Endothelial cell of umbilical vein (primary cell): Measurements from ENCODE around the gene DDX10. TPM values are rescaled to one million over a fixed set of nuclear protein-coding genes. Genes with fewer than 3 reads are reported as not detected.

Experiments
- BruUV-seq: library from RNA; stranded (reverse); fragments of 400-500 nt; replicated peaks from 2 replicates; lab custom pipeline; 2021; lab: Mats Ljungman, UMichigan
- CTCF ChIA-PET: fragments of 300-600, 350-600 bp; sonication (Branson Sonifier 250); formaldehyde crosslinking; loops from one replicate; lab custom pipeline; 2021; ENCODE audit warnings: antibody characterized with exemption, inconsistent platforms; lab: Charles Lee
- POLR2A ChIA-PET: fragments of 300-600, 350-600 bp; sonication (Branson Sonifier 250); formaldehyde crosslinking; loops from one replicate; lab custom pipeline; 2021; ENCODE audit warnings: antibody characterized with exemption, inconsistent platforms; lab: Charles Lee
- DNase-seq: peaks from one replicate; pipeline ENCODE4 v3.0.0-alpha.2; 2011; ENCODE audit warnings: low read depth, low spot score
- FAIRE-seq: peaks from 2 replicates; lab custom pipeline; 2011; peaks lifted over from hg19 to GRCh38; lab: Jason Lieb, UNC
- H2AFZ ChIP-seq: 2 replicates; pipeline ENCODE4 v1.6.0; 2012; ENCODE audit warnings: low read depth, low read length, control low read depth, inconsistent platforms
- H3K27ac ChIP-seq: 2 replicates; pipeline ENCODE4 v1.5.1; 2011; ENCODE audit warnings: low read depth, mild to moderate bottlenecking, control low read depth, low read length, moderate library complexity; ENCODE audit not compliant: insufficient read depth
- H3K27me3 ChIP-seq, 2 experiments: 2 replicates each; pipeline versions ENCODE4 v1.6.0 to v1.6.1; 2011; ENCODE audit warnings: low read length in 2 of 2, mixed read lengths in 1 of 2; ENCODE audit not compliant: control insufficient read depth in 2 of 2, insufficient read depth in 2 of 2
- H3K36me3 ChIP-seq, 2 experiments: 2 replicates in 1 of 2; 3 replicates in 1 of 2; pipeline ENCODE4 v1.5.1; 2011; ENCODE audit warnings: low read length in 2 of 2, mild to moderate bottlenecking in 1 of 2, moderate library complexity in 1 of 2; ENCODE audit not compliant: control insufficient read depth in 2 of 2, insufficient read depth in 2 of 2; ENCODE audit errors: extremely low read depth in 1 of 2
- H3K4me1 ChIP-seq: 3 replicates; pipeline ENCODE4 v1.5.1; 2011; ENCODE audit warnings: mild to moderate bottlenecking, low read length; ENCODE audit not compliant: control insufficient read depth, insufficient read depth; ENCODE audit errors: extremely low read depth
- H3K4me2 ChIP-seq: 2 replicates; pipeline ENCODE4 v1.6.1; 2011; ENCODE audit warnings: low read length, control low read depth, mixed read lengths; ENCODE audit not compliant: insufficient read depth
- H3K4me3 ChIP-seq, 3 experiments: fragments of 200-600 bp in 1 of 3; sonication (generic), shearing (Covaris generic) in 1 of 3; replicated peaks in 1 of 3; 2 replicates each; pipeline ENCODE4 v1.5.1; 2011 to 2016; ENCODE audit warnings: control low read depth in 3 of 3, low read length in 3 of 3, mild to moderate bottlenecking in 2 of 3, inconsistent platforms in 1 of 3, low read depth in 1 of 3, moderate library complexity in 1 of 3; ENCODE audit not compliant: insufficient read depth in 1 of 3
- H3K79me2 ChIP-seq: 2 replicates; pipeline ENCODE4 v1.6.0; 2012; ENCODE audit warnings: low read length, inconsistent platforms; ENCODE audit not compliant: control insufficient read depth, insufficient read depth
- H3K9ac ChIP-seq: replicated peaks from 2 replicates; pipeline ENCODE3; 2011; ENCODE audit warnings: low read length, control low read depth; ENCODE audit not compliant: insufficient read depth; ENCODE audit errors: extremely low read depth
- H3K9me1 ChIP-seq: replicated peaks from 3 replicates; pipeline ENCODE4 v1.6.0; 2011; ENCODE audit warnings: mild to moderate bottlenecking, low read length; ENCODE audit not compliant: control insufficient read depth, insufficient read depth; ENCODE audit errors: extremely low read depth
- H3K9me3 ChIP-seq: replicated peaks from 2 replicates; pipeline ENCODE4 v1.5.1; 2012; ENCODE audit warnings: low read length, inconsistent platforms; ENCODE audit not compliant: control insufficient read depth, insufficient read depth
- H4K20me1 ChIP-seq: replicated peaks from 2 replicates; pipeline ENCODE3; 2011; ENCODE audit warnings: mild to moderate bottlenecking, low read length; ENCODE audit not compliant: control insufficient read depth, insufficient read depth; ENCODE audit errors: extremely low read depth
- CTCF ChIP-seq, 2 donors: IDR thresholded peaks; 1 replicate in 1 of 2; 2 replicates in 1 of 2; pipeline ENCODE4 v1.5.1; 2011; ENCODE audit warnings: low read length in 2 of 2, mild to moderate bottlenecking in 2 of 2, moderate library complexity in 2 of 2, control low read depth in 1 of 2, inconsistent platforms in 1 of 2, low read depth in 1 of 2; ENCODE audit not compliant: insufficient read depth in 1 of 2; ENCODE audit errors: extremely low read depth in 1 of 2
- EZH2 ChIP-seq: IDR thresholded peaks from 2 replicates; pipeline ENCODE4 v1.6.1; 2012; ENCODE audit warnings: borderline replicate concordance, low read depth, mild to moderate bottlenecking, moderate library complexity, low read length, inconsistent platforms; ENCODE audit not compliant: severe bottlenecking
- FOS ChIP-seq: IDR thresholded peaks from 2 replicates; pipeline ENCODE4 v1.6.1; 2011; ENCODE audit warnings: mild to moderate bottlenecking, low read length, moderate library complexity, borderline replicate concordance; ENCODE audit not compliant: insufficient read depth
- GATA2 ChIP-seq: IDR thresholded peaks from 2 replicates; pipeline ENCODE4 v1.7.0; 2011; ENCODE audit warnings: low read depth, mild to moderate bottlenecking, moderate library complexity, mixed read lengths, low read length; ENCODE audit not compliant: insufficient read length, insufficient read depth
- JUN ChIP-seq: IDR thresholded peaks from 2 replicates; pipeline ENCODE4 v1.6.1; 2011; ENCODE audit warnings: borderline replicate concordance, low read depth; ENCODE audit not compliant: insufficient read length, insufficient read depth
- MAX ChIP-seq: IDR thresholded peaks from 2 replicates; pipeline ENCODE4 v1.6.1; 2011; ENCODE audit not compliant: insufficient read depth, insufficient read length
- MYC ChIP-seq: IDR thresholded peaks from one replicate; pipeline ENCODE4 v1.6.1; 2011; ENCODE audit warnings: mild to moderate bottlenecking, low read depth, low read length
- POLR2A ChIP-seq: IDR thresholded peaks from 2 replicates; pipeline ENCODE4 v1.6.1; 2012; ENCODE audit warnings: low read depth, mild to moderate bottlenecking, control low read depth, low read length
- POLR2AphosphoS5 ChIP-seq: IDR thresholded peaks from 2 replicates; pipeline ENCODE4 v1.6.1; 2012; ENCODE audit warnings: low read depth, mild to moderate bottlenecking, control low read depth, low read length, moderate library complexity; ENCODE audit not compliant: insufficient read depth
- dilution Hi-C: fragments of 300-500 bp; cut with MboI; formaldehyde crosslinking; loops from one replicate; pipeline ENCODE4 v1.15.0; 2019; ENCODE audit warnings: low sequenced_read_pairs; ENCODE audit not compliant: extremely low pct_ligation_motif_present
- intact Hi-C: fragments of 100-400 bp; cut with micrococcal nuclease; formaldehyde crosslinking; loops from one replicate; pipeline ENCODE4 v1.10.0; 2022
- polyA plus RNA-seq, 4 experiments: library from polyadenylated mRNA; depleted of rRNA in 3 of 4; stranded (reverse) in 3 of 4; unstranded in 1 of 4; fragments of >200 nt; gene quantifications; 2 replicates each; pipeline versions ENCODE4 v1.2.1 to v1.2.3, GENCODE V29; 2011 to 2012; ENCODE audit warnings: missing spikeins in 1 of 4
- total RNA-seq: library from RNA; stranded (reverse); gene quantifications from 2 replicates; pipeline ENCODE4 v1.2.3, GENCODE V29; 2021

The DDX10 gene
- total and polyA plus RNA-seq, 2 donors (not counting 3 experiments of a cell fraction or from before 2014, with no cell fraction given), result 29.8 to 35.2 TPM

GRCh38 chr11:108628812-108629211 is 36.1 kb upstream of the DDX10 start:
- POLR2A ChIA-PET, result no interaction called here
- dilution Hi-C loops (no loop called here), intact Hi-C loops (no loop called here)
- Histone ChIP-seq H3K4me2 (no peak overlapping the region), H3K9ac (no peak overlapping the region), H2AFZ (no peak overlapping the region), H3K36me3 (no peaks in the 10 kb centered on the region), H3K9me1 (no peaks in the 10 kb centered on the region), H3K27me3 (peaks cover 1 to 9% of the 10 kb centered on the region in 2 experiments), H3K9me3 (no peaks in the 10 kb centered on the region), H3K27ac (no peak overlapping the region), H3K79me2 (no peaks in the 10 kb centered on the region), H3K4me3 (no peak overlapping the region), H4K20me1 (no peaks in the 10 kb centered on the region), H3K4me1 (no peaks in the 10 kb centered on the region)
- no peak for DNase-seq
- no peak for FAIRE-seq
- CTCF ChIA-PET, result interaction anchor here (0.7 kb wide), 1 partner anchor 12 kb away, joined by 3 read pairs; no protein-coding TSS in a partner anchor
- TF ChIP-seq EZH2 (no peak), FOS (no peak), MAX (no peak), POLR2A (no peak), GATA2 (no peak), MYC (no peak), JUN (no peak), CTCF (IDR thresholded peaks at IDR 0.05; ENCODE audit: extremely low read depth in 1 of 2, insufficient read depth in 1 of 2, low read depth in 1 of 2, low read length in 2 of 2) (no peak), POLR2AphosphoS5 (no peak)
- BruUV-seq, result no TSS peak
